Lower leg skin (tissue), 3 donors: ENCODE data around the gene SS18L1.

Experiments used
- CTCF ChIP-seq, 3 donors: fragments of 450-650 bp; IDR thresholded peaks; one replicate each; pipeline ENCODE4 v1.5.1; 2016; ENCODE audit warnings: antibody characterized with exemption in 3 of 3, mild to moderate bottlenecking in 3 of 3, moderate library complexity in 2 of 3
- POLR2A ChIP-seq, 2 donors: fragments of 450-650 bp; IDR thresholded peaks; one replicate each; pipeline ENCODE4 v1.6.1; 2016 to 2017; ENCODE audit warnings: antibody characterized with exemption in 2 of 2, mild to moderate bottlenecking in 1 of 2, moderate library complexity in 1 of 2

GRCh38 chr20:62101078-62101477 is 42.5 kb upstream of the SS18L1 start:
- no peak for TF ChIP-seq POLR2A (IDR thresholded peaks at IDR 0.05)
- no peak for TF ChIP-seq CTCF (IDR thresholded peaks at IDR 0.05)
